Embryonic facial prominence (tissue), 1 donor: Measurements from ENCODE around the gene LAGE3.

Experiments
- DNase-seq: peaks from one replicate; pipeline ENCODE4 v3.0.0-alpha.2; 2016; ENCODE audit errors: extremely low spot score

The LAGE3 gene

DNA sequence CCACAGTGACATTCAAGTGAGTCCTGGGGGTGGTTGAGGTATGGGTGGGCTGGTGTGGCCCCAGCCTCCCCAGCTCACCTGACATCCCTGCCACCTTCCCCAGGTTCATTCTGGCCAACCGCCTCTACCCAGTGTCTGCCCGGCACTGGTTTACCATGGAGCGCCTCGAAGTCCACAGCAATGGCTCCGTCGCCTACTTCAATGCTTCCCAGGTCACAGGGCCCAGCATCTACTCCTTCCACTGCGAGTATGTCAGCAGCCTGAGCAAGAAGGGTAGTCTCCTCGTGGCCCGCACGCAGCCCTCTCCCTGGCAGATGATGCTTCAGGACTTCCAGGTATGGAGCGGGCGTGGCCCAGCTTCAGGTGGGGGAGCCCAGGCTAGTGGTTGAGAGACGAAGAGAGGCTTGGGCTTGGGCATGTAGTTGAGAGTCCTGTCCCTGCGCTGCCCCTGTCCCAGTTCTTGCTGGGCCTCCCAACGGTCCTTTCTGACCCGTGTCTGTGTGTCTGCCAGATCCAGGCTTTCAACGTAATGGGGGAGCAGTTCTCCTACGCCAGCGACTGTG, 43.8 kb downstream of the LAGE3 start:
- DNase-seq = no peak

DNA sequence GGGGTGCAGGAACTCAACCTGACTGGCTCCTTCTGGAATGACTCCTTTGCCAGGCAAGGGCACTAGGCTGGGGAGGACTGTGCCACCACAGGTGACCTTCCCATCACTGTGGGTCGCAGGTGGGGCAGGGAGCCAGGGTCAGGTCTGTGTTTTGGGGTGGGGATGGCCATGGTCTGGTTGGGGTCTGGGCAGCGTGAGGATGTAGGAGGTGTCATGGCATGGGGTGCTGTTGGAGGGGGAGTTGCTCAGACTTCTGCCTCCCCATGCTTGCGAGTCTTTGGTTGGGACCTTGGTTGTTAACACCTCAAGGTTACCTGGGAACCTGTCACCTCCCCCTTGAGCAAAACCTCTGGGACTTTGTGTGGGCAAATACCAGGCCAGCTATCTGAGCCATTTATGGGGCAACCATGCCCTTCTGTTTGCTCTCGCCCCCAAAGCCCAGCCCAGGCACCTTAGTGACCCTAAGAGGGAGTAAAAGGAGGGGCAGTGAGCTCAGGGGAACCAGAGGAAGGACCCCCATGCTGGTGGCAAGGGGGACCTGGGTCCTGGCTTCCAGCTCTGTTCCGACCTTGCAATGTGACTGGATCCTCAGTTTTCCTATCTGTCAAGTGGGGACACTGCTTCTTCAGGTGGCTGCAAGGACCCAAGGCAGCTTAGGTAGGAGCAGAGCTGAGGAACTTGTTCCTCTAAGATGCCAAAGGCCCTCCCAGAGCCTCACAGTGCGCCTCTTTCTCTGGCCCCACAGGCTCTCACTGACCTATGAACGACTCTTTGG, 44.5 kb downstream of the LAGE3 start:
- DNase-seq = no peak

DNA sequence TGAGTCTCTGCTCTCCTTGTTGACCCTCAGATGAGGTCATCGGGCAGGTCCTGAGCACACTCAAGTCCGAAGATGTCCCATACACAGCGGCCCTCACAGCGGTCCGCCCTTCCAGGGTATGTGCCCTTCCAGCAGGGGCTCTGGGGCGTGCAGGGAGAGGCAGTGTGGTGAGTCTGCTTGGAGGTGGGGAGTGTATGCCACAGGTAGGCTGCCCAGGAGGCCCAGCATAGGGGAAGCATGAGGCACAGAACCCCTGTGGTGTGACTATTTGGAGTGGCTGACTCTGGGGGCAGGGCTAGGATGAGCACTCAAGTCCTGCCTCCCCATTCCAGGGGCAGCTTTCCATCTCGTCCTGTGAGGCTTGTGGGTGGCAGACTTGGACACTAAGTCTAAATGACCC, 45.5 kb downstream of the LAGE3 start:
- no peak for DNase-seq

DNA sequence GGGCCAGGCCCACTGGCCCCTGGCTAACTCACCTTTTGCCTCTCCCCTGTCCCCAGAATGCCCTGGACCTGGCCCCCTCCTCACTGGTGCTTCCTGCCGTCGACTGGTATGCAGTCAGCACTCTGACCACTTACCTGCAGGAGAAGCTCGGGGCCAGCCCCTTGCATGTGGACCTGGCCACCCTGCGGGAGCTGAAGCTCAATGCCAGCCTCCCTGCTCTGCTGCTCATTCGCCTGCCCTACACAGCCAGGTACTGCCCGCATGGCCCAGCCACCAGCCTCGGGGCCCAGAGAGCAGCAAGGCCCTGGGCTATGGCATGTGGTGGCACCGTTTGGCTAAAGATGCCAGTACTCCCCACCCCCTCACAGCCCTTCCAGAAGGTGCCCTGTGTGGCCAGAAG, 46.9 kb downstream of the LAGE3 start:
- DNase-seq = no peak

DNA sequence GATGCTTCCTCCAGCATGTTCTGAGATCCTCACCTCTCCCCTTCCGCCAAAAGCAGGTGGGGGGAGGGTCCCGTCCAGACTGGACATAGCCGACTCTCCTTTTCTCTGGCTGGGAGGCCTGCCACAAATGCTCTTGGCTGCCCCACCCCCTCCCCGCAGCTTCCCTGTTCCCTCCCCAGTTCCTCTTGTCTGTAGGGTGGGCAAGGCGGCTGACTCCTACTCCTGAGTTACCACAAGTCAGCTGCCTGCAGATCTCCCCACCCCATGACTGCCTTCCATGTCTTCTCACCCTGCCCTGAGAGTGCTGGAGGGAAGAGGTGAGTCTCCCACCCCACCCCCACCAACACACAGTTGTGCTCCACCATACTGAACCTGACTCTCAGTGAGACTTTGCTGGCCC, 47.7 kb downstream of the LAGE3 start:
- DNase-seq = no peak

DNA sequence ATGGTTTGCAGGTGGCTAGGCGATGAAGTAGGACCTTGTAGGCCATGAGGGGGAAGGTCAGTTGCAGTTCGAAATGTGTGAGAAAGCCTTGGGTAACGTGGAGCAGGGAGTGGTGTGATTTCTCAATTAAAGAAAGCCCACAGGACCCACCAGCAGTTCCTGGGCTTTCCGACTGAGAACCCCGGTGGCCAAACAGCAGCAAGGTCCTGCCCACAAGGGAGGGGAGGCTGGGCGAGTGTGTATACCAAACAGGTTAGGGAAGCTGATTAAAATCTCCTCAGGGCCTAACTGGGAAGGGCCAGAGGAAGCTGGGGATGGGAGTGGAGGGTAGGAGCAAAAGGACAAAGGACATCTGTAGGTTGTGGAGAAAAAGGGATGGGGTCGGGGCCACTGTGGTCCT, 48.2 kb downstream of the LAGE3 start:
- no peak for DNase-seq

DNA sequence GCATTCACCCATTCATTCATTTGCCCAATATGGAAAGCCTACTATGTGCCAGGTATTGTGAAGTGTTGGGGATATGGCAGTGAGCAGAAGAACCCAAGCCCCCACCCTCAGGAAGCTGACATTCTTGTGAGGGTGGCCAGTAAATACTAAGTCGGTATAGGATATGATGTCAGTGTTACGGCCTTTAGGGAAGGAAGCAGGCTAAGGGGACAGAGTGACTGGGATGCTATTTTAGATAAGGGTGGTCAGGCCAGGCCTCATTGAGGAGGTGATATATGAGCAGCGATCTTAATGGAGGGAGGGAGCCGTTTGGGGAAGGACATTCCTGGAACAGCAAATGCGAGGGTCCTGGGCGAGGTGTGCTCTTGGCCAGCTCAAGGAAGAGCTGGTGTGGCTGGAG, 48.6 kb downstream of the LAGE3 start:
- no peak for DNase-seq

DNA sequence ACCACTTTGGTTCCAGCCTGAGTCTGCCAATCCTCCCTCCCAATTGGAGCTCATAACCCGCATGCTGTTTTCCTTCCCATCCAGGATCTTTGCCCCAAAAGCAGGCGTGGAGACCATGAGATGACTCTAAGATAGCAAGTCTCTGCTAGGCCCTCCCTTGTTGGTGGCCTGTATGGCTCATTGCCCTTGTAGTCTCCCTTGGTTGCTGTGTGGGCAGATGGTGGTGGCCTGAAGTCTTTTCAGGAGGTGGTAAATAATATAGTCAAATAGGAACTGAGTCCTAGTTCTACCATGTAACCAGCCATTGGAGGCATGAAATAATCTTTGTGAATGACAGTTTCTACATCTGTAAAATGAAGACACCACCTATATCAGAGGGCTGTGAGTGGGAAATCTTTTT, 49.4 kb downstream of the LAGE3 start:
- no peak for DNase-seq

DNA sequence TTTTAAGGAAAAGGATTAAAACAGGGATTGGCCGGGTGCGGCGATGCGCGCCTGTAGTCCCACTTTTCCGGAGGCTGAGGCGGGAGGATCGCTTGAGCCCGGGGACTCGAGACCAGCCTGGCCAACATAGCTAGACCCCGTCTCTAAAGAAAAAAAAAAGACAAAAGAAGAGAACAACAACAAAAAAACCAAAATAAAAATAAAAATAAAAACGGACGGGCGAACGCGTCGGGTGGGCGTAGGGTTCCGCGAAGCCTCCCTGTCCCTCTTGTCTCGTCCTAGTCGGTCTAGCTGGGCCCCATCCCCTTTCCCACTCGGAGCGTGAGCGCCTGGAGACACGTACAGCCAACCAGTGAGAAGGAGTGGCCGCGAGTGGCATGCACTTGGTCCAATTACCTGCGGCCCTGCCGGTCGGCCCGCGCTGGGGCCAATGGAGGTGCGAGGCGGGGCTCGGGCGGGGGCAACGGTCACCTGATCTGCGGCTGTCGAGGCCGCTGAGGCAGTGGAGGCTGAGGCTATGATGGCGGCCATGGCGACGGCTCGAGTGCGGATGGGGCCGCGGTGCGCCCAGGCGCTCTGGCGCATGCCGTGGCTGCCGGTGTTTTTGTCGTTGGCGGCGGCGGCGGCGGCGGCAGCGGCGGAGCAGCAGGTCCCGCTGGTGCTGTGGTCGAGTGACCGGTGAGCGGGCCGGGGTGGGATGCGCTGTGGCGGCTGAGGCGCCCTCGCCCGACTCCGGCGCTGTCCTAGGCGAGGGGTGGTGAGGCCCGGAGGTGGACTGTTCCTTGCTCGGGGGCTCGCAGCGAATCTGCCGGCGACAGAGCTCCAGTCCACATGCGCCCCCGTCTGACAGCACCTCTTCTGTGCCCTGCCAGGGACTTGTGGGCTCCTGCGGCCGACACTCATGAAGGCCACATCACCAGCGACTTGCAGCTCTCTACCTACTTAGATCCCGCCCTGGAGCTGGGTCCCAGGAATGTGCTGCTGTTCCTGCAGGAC, 50.6 kb downstream of the LAGE3 start, which contains the start of gene ATP6AP1:
ATP6AP1 (plus strand) TSS at position 502 of the 996 bp plus-strand sequence; CDS start at position 518, 16 bp downstream.
- DNase-seq = peak; percentile 80
